Osteocyte (in vitro differentiated cells): ENCODE data around the gene PDE1A. TPM values are rescaled to one million over a fixed set of nuclear protein-coding genes. Genes with fewer than 3 reads are reported as not detected.

ENCODE experiments used
- DNase-seq: peaks from one replicate; pipeline ENCODE4 v3.0.0; 2021; ENCODE audit warnings: mixed read lengths; ENCODE audit not compliant: unreplicated experiment; ENCODE audit errors: extremely low spot score
- H3K27ac Mint-ChIP-seq: one replicate; pipeline ENCODE4 v1.8.0; 2021; ENCODE audit warnings: mild to moderate bottlenecking, mixed read lengths; ENCODE audit not compliant: unreplicated experiment
- H3K27me3 Mint-ChIP-seq: one replicate; pipeline ENCODE4 v1.8.0; 2021; ENCODE audit warnings: mixed read lengths; ENCODE audit not compliant: unreplicated experiment
- H3K36me3 Mint-ChIP-seq: one replicate; pipeline ENCODE4 v1.8.0; 2021; ENCODE audit warnings: mixed read lengths; ENCODE audit not compliant: unreplicated experiment
- H3K4me1 Mint-ChIP-seq: one replicate; pipeline ENCODE4 v1.8.0; 2021; ENCODE audit warnings: mixed read lengths; ENCODE audit not compliant: unreplicated experiment
- H3K4me3 Mint-ChIP-seq: one replicate; pipeline ENCODE4 v1.8.0; 2021; ENCODE audit warnings: mild to moderate bottlenecking, moderate library complexity, mixed read lengths; ENCODE audit not compliant: unreplicated experiment
- H3K9me3 Mint-ChIP-seq: one replicate; pipeline ENCODE4 v1.8.0; 2021; ENCODE audit warnings: mixed read lengths; ENCODE audit not compliant: unreplicated experiment
- CTCF ChIP-seq: fragments of 200-600 bp; sonication (generic); IDR thresholded peaks from 2 replicates; pipeline ENCODE4 v1.5.0; 2021; ENCODE audit warnings: antibody characterized with exemption, mild to moderate bottlenecking, moderate library complexity
- total RNA-seq: library from RNA; stranded (reverse); gene quantifications from 2 replicates; pipeline ENCODE4 v1.2.1, GENCODE V29; 2021

PDE1A gene
- total RNA-seq, 1 donor from 2014 or later = 1.8 TPM

GRCh38 chr2:182444806-182445205, 18.0 kb upstream of the PDE1A start:
- H3K4me3 Mint-ChIP-seq = no peak overlapping the region
- H3K4me1 Mint-ChIP-seq = peaks cover 62% of the 10 kb centered on the region
- H3K27ac Mint-ChIP-seq = peak overlapping the region; percentile 85
- no peak for TF ChIP-seq CTCF
- no peak for DNase-seq
- H3K36me3 Mint-ChIP-seq = no peaks in the 10 kb centered on the region
- H3K9me3 Mint-ChIP-seq = peaks cover 6% of the 10 kb centered on the region
- H3K27me3 Mint-ChIP-seq = no peaks in the 10 kb centered on the region

- Mint-ChIP-seq H3K9me3 (peaks cover 6% of the 10 kb centered on the region), H3K4me3 (no peak overlapping the region), H3K27ac (peak overlapping the region; percentile 85), H3K36me3 (no peaks in the 10 kb centered on the region), H3K27me3 (no peaks in the 10 kb centered on the region), H3K4me1 (peaks cover 56% of the 10 kb centered on the region)
- no peak for TF ChIP-seq CTCF
- DNase-seq = no peak
Observed at GRCh38 chr2:182444170-182444569, 17.3 kb upstream of the PDE1A start.

- H3K4me1 Mint-ChIP-seq = peaks cover 21% of the 10 kb centered on the region
- no peak overlapping the region for H3K27ac Mint-ChIP-seq
- no peaks in the 10 kb centered on the region for H3K27me3 Mint-ChIP-seq
- no peak for TF ChIP-seq CTCF
- DNase-seq = no peak
- H3K9me3 Mint-ChIP-seq = peaks cover 8% of the 10 kb centered on the region
- no peak overlapping the region for H3K4me3 Mint-ChIP-seq
- H3K36me3 Mint-ChIP-seq = peaks cover 2% of the 10 kb centered on the region
Observed at GRCh38 chr2:182436252-182436651, 9.4 kb upstream of the PDE1A start.

GRCh38 chr2:182435754-182436153, 8.9 kb upstream of the PDE1A start:
- Mint-ChIP-seq H3K4me3 (no peak overlapping the region), H3K27ac (peak overlapping the region; percentile 10), H3K9me3 (peaks cover 10% of the 10 kb centered on the region), H3K4me1 (peaks cover 19% of the 10 kb centered on the region), H3K27me3 (no peaks in the 10 kb centered on the region), H3K36me3 (peaks cover 2% of the 10 kb centered on the region)
- DNase-seq = no peak
- no peak for TF ChIP-seq CTCF

GRCh38 chr2:182432051-182432450, 5.2 kb upstream of the PDE1A start:
- Mint-ChIP-seq H3K27me3 (no peaks in the 10 kb centered on the region), H3K36me3 (no peaks in the 10 kb centered on the region), H3K9me3 (peaks cover 3% of the 10 kb centered on the region), H3K27ac (no peak overlapping the region), H3K4me3 (no peak overlapping the region), H3K4me1 (peaks cover 16% of the 10 kb centered on the region)
- no peak for DNase-seq
- TF ChIP-seq CTCF = no peak
